Gastroesophageal sphincter (tissue), 3 donors: ENCODE data around the gene FGGY.

ENCODE experiments used
- CTCF ChIP-seq, 4 experiments: fragments of 200-600 bp in 2 of 4; fragments of 450-650 bp in 2 of 4; sonication (generic) in 1 of 4; IDR thresholded peaks; one replicate each; pipeline ENCODE4 v1.5.1; 2017 to 2019; ENCODE audit warnings: antibody characterized with exemption in 4 of 4, mild to moderate bottlenecking in 2 of 4, moderate library complexity in 2 of 4
- EP300 ChIP-seq: sonication (generic); formaldehyde crosslinking; IDR thresholded peaks from one replicate; pipeline ENCODE4 v1.6.1; 2017; ENCODE audit warnings: antibody characterized with exemption, mild to moderate bottlenecking

GRCh38 chr1:59532102-59532501 lies 235.2 kb downstream of the FGGY start:
- TF ChIP-seq EP300 (no peak), CTCF (IDR thresholded peaks at IDR 0.05) (no peak)
